Ascending aorta (tissue), 2 donors: Measurements from ENCODE around the gene C3. TPM values are rescaled to one million over a fixed set of nuclear protein-coding genes. Genes with fewer than 3 reads are reported as not detected.
"Not testable (repeated sequence)": the region's sequence is repeated elsewhere in the genome, so short reads cannot be mapped to it uniquely, and the experiment has no call there.

Experiments
- DNase-seq, 2 donors: peaks; one replicate each; pipeline ENCODE4 v3.0.0-alpha.2; 2019; ENCODE audit warnings: low spot score in 2 of 2
- H3K27ac ChIP-seq, 2 donors: fragments of 200-600 bp; sonication (generic); one replicate each; pipeline ENCODE4 v1.5.1; 2016 to 2017; ENCODE audit warnings: mild to moderate bottlenecking in 1 of 2
- H3K27me3 ChIP-seq: fragments of 200-600 bp; sonication (generic); one replicate; pipeline ENCODE4 v1.5.1; 2017
- H3K36me3 ChIP-seq, 2 donors: fragments of 200-600 bp; sonication (generic); one replicate each; pipeline ENCODE4 v1.5.1; 2016
- H3K4me1 ChIP-seq, 2 donors: fragments of 200-600 bp; sonication (generic); one replicate each; pipeline ENCODE4 v1.5.1; 2016 to 2017; ENCODE audit warnings: mild to moderate bottlenecking in 1 of 2
- H3K4me3 ChIP-seq, 2 donors: fragments of 200-600 bp; sonication (generic); one replicate each; pipeline ENCODE4 v1.5.1; 2016 to 2017; ENCODE audit warnings: mild to moderate bottlenecking in 1 of 2
- H3K9me3 ChIP-seq, 2 donors: fragments of 200-600 bp; sonication (generic); one replicate each; pipeline ENCODE4 v1.5.1; 2016
- intact Hi-C: fragments of 100-400 bp; cut with DNase I; formaldehyde crosslinking; loops from one replicate; pipeline ENCODE4 v1.15.1; 2023
- total RNA-seq: library from RNA; depleted of rRNA; stranded (reverse); fragments of >200 nt; gene quantifications from one replicate; pipeline ENCODE4 v1.1.0, GENCODE V29; 2016
- TF ChIP-seq, protein P1 (sequence below), 3 experiments: fragments of 200-600 bp in 2 of 3; fragments of 450-650 bp in 1 of 3; sonication (generic) in 2 of 3; IDR thresholded peaks; one replicate each; pipeline ENCODE4 v1.5.1; 2016 to 2019; ENCODE audit warnings: antibody characterized with exemption in 3 of 3, mild to moderate bottlenecking in 1 of 3, moderate library complexity in 1 of 3

C3 gene
- total RNA-seq, 1 donor from 2014 or later: 2,421 TPM

DNA sequence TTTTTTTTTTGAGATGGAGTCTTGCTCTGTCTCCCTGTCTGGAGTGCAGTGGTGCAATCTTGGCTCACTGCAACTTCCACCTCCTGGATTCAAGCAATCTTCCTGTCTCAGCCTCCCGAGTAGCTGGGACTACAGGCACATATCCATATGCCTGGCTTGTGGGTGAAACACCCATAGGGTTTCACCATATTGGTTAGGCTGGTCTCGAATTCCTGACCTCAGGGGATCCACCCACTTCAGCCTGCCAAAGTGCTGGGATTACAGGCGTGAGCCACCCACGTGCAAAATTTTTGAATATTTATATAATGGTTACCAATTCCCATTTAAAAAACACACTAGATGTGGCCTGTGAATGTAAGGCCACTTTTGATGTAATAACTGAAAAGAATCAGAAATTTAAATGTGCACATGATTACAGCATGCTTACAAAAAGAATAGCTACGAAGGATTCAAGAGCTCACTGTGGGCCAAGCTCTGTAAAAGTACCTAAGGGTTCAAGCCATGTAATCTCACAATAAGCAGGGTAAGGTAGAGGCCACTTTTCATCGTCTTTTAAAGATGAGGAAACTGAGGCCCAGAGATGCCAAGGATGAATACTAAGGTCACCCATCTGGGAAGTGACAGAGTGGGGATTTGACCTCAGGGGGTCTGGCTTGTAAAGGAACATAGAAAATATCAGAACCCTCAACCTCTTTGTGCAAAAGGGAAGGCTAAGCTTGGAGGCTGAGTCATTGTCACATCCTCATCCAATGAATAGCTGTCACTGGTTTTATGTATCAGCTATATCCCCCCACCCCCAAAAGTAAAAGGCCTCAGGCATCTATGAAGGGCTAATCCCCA is 68.3 kb downstream of the C3 start:
- no peaks in the 10 kb centered on the region for H3K9me3 ChIP-seq
- no peak for DNase-seq
- no peaks in the 10 kb centered on the region for H3K4me1 ChIP-seq
- intact Hi-C loops: no loop called here
- no peak overlapping the region for H3K4me3 ChIP-seq
- H3K36me3 ChIP-seq: no peaks in the 10 kb centered on the region
- TF ChIP-seq, protein P1, sequence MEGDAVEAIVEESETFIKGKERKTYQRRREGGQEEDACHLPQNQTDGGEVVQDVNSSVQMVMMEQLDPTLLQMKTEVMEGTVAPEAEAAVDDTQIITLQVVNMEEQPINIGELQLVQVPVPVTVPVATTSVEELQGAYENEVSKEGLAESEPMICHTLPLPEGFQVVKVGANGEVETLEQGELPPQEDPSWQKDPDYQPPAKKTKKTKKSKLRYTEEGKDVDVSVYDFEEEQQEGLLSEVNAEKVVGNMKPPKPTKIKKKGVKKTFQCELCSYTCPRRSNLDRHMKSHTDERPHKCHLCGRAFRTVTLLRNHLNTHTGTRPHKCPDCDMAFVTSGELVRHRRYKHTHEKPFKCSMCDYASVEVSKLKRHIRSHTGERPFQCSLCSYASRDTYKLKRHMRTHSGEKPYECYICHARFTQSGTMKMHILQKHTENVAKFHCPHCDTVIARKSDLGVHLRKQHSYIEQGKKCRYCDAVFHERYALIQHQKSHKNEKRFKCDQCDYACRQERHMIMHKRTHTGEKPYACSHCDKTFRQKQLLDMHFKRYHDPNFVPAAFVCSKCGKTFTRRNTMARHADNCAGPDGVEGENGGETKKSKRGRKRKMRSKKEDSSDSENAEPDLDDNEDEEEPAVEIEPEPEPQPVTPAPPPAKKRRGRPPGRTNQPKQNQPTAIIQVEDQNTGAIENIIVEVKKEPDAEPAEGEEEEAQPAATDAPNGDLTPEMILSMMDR (IDR thresholded peaks at IDR 0.05): no peak
- H3K27me3 ChIP-seq: no peaks in the 10 kb centered on the region
- no peak overlapping the region for H3K27ac ChIP-seq

GRCh38 chr19:6649185-6649584 is 71.3 kb downstream of the C3 start:
- TF ChIP-seq, protein P1 (IDR thresholded peaks at IDR 0.05): no peak
- no peaks in the 10 kb centered on the region for H3K27me3 ChIP-seq
- no peak overlapping the region for H3K4me3 ChIP-seq
- no peak for DNase-seq
- intact Hi-C loops: no loop called here
- H3K36me3 ChIP-seq: no peaks in the 10 kb centered on the region
- no peaks in the 10 kb centered on the region for H3K4me1 ChIP-seq
- no peak overlapping the region for H3K27ac ChIP-seq
- no peaks in the 10 kb centered on the region for H3K9me3 ChIP-seq

DNA sequence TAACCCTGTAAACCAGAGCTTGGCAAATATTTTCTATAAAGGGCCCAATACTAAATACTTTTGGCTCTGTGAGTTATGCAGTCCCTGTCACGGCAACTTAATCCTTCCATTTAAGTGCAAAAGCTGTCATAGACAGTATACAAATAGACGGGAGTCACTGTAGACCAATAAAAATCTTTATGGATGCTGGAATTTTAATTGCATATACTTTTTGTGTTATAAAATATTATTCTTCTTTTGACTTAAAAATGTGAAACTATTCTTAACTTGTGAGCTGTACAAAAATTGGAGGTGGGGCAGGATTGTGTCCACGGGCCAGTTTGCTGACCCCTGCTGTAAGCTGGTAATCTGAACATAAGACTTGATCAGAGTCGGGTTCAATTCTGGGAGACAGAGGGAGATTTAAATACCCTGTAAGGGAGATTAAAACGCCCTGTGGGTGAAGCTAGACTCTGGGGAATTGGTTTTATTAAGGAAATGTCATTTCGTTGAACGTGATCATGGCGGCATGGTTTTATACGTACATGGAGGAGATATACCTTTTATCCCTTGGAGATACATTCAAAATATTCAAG is 72.2 kb downstream of the C3 start:
- no peak overlapping the region for H3K27ac ChIP-seq
- no peaks in the 10 kb centered on the region for H3K9me3 ChIP-seq
- no peaks in the 10 kb centered on the region for H3K27me3 ChIP-seq
- TF ChIP-seq, protein P1 (IDR thresholded peaks at IDR 0.05): no peak
- no peaks in the 10 kb centered on the region for H3K4me1 ChIP-seq
- intact Hi-C loops: no loop called here
- no peak for DNase-seq
- no peak overlapping the region for H3K4me3 ChIP-seq
- H3K36me3 ChIP-seq: no peaks in the 10 kb centered on the region

GRCh38 chr19:6644796-6645195 is 75.7 kb downstream of the C3 start:
- no peaks in the 10 kb centered on the region for H3K36me3 ChIP-seq
- H3K4me3 ChIP-seq: no peak overlapping the region
- H3K9me3 ChIP-seq: no peaks in the 10 kb centered on the region
- intact Hi-C loops: no loop called here
- TF ChIP-seq, protein P1 (IDR thresholded peaks at IDR 0.05): no peak
- no peaks in the 10 kb centered on the region for H3K4me1 ChIP-seq
- H3K27me3 ChIP-seq: no peaks in the 10 kb centered on the region
- no peak overlapping the region for H3K27ac ChIP-seq
- no peak for DNase-seq

GRCh38 chr19:6640333-6640732 is 80.1 kb downstream of the C3 start:
- H3K27ac ChIP-seq, intact Hi-C loops, H3K4me1 ChIP-seq, H3K36me3 ChIP-seq, H3K9me3 ChIP-seq, H3K27me3 ChIP-seq, H3K4me3 ChIP-seq, DNase-seq: not testable (repeated sequence)

GRCh38 chr19:6639439-6639838 is 81.0 kb downstream of the C3 start:
- no peak overlapping the region for H3K4me3 ChIP-seq
- no peak for DNase-seq
- no peaks in the 10 kb centered on the region for H3K4me1 ChIP-seq
- H3K27me3 ChIP-seq: no peaks in the 10 kb centered on the region
- TF ChIP-seq, protein P1 (IDR thresholded peaks at IDR 0.05): no peak
- intact Hi-C loops: no loop called here
- no peaks in the 10 kb centered on the region for H3K9me3 ChIP-seq
- H3K27ac ChIP-seq: no peak overlapping the region
- H3K36me3 ChIP-seq: no peaks in the 10 kb centered on the region
